Kidney epithelial cell (primary cell): Measurements from ENCODE around the gene RAB3C. TPM values are rescaled to one million over a fixed set of nuclear protein-coding genes. Genes with fewer than 3 reads are reported as not detected.

ENCODE experiments used
- DNase-seq: peaks from one replicate; pipeline ENCODE4 v3.0.0-alpha.2; 2010; ENCODE audit warnings: low read depth
- H3K27me3 ChIP-seq: 2 replicates; pipeline ENCODE4 v1.6.0; 2011; ENCODE audit warnings: low read length; ENCODE audit not compliant: control insufficient read depth, insufficient read depth
- H3K36me3 ChIP-seq: 2 replicates; pipeline ENCODE4 v1.5.1; 2011; ENCODE audit warnings: low read length; ENCODE audit not compliant: control insufficient read depth, insufficient read depth
- H3K4me3 ChIP-seq: 2 replicates; pipeline ENCODE4 v1.5.1; 2011; ENCODE audit warnings: low read depth, mild to moderate bottlenecking, control low read depth, low read length
- total RNA-seq: library from RNA; depleted of rRNA; stranded (reverse); fragments of >200 nt; gene quantifications from 2 replicates; pipeline ENCODE4 v1.2.3, GENCODE V29; 2015
- TF ChIP-seq, protein P1 (sequence below): IDR thresholded peaks from 2 replicates; pipeline ENCODE4 v1.5.1; 2011; ENCODE audit warnings: mild to moderate bottlenecking, moderate library complexity, low read length, control low read depth, inconsistent platforms; ENCODE audit not compliant: insufficient read depth, poor library complexity, severe bottlenecking

Gene RAB3C
- total RNA-seq, 1 donor from 2014 or later = 0.04 TPM

DNA sequence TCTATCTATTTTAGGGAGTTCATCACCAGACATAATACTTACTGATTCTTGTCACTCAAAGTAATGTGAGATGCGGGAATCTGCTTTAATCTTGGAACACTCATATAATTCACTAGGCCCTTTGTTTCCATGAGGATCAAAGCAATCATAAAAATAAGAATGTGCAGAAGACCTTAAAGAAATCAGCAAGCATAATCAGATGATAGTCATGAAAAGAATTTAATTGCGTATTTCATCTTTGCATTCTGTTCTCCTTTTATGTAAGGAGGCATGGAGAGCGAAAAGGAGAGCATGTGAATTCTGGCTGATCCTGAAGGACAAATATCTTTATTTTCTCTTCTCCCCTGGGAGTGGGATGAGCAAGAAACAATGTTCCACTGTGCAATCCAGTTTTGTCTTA is 128.0 kb downstream of the RAB3C start:
- Histone ChIP-seq H3K4me3 (no peak overlapping the region), H3K36me3 (no peaks in the 10 kb centered on the region), H3K27me3 (no peaks in the 10 kb centered on the region)
- no peak for DNase-seq
- TF ChIP-seq, protein P1, sequence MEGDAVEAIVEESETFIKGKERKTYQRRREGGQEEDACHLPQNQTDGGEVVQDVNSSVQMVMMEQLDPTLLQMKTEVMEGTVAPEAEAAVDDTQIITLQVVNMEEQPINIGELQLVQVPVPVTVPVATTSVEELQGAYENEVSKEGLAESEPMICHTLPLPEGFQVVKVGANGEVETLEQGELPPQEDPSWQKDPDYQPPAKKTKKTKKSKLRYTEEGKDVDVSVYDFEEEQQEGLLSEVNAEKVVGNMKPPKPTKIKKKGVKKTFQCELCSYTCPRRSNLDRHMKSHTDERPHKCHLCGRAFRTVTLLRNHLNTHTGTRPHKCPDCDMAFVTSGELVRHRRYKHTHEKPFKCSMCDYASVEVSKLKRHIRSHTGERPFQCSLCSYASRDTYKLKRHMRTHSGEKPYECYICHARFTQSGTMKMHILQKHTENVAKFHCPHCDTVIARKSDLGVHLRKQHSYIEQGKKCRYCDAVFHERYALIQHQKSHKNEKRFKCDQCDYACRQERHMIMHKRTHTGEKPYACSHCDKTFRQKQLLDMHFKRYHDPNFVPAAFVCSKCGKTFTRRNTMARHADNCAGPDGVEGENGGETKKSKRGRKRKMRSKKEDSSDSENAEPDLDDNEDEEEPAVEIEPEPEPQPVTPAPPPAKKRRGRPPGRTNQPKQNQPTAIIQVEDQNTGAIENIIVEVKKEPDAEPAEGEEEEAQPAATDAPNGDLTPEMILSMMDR = no peak

DNA sequence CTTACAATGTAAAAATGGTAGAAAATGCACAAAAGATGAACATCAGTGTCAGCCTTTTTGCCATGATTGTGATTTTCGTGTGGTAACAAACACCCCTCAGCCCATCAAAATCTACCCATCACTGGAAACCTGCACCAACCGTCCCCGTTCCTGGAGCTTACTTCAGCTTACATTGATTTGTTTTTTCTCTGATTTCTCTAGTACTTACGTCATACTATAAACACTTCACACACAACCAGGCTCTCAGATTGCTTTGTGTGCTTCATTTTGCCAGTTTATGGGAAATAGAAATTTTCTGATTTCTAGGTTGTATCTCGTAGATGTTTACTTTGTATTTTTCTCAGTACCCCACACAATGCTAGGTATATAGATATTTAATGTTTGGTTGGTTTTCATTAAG is 129.1 kb downstream of the RAB3C start:
- no peaks in the 10 kb centered on the region for H3K27me3 ChIP-seq
- no peak overlapping the region for H3K4me3 ChIP-seq
- TF ChIP-seq, protein P1 = no peak
- DNase-seq = no peak
- H3K36me3 ChIP-seq = no peaks in the 10 kb centered on the region

DNA sequence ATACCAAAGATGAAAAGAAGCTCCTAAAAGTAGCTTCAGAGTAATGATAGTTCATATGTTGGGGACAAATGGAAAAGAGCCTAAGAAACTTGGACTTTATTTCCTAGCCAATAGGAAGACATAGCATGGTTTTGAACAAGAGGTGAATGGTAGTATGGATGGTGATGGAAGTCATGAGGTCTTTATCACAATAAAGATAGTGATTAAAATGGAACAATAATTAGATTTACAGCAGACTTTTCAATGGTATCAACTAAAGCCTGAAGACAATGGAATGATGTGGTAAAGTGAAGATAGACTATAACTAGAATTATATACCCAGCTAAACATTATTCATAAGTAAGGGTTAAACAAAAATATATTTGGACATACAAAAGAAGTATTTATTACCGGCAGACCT is 131.2 kb downstream of the RAB3C start:
- TF ChIP-seq, protein P1 = no peak
- H3K27me3 ChIP-seq = no peaks in the 10 kb centered on the region
- no peaks in the 10 kb centered on the region for H3K36me3 ChIP-seq
- H3K4me3 ChIP-seq = no peak overlapping the region
- no peak for DNase-seq

DNA sequence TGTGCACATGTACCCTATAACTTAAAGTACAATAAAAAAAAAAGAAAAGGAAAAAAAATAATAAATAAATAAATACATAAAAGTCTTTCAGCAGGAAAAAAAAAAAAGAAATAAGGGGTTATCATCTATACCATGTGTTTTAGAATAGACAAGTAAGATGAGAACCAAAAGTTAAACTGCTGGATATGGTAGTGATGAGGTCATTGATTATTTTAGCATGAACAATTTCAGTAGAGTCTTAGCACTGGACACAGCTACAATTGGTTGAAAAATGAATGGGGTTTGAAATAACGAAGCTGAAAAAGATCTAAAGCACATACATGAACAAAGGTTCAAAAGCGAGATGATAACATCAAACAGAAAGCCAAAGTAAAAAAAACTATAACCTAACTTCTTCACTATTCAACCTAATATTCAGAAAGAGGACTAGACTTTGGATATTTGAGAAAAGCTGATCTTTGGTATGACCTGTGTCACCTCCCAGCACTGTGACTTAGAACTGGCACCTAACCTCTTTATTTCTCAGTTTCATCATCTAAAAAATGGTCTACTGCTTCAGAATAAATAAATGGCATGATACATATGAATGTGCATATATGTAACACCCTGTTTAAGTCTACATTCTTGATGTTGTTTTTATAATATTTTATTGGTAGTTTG is 133.3 kb downstream of the RAB3C start:
- no peak overlapping the region for H3K4me3 ChIP-seq
- no peaks in the 10 kb centered on the region for H3K36me3 ChIP-seq
- DNase-seq = no peak
- H3K27me3 ChIP-seq = no peaks in the 10 kb centered on the region
- TF ChIP-seq, protein P1 = no peak

DNA sequence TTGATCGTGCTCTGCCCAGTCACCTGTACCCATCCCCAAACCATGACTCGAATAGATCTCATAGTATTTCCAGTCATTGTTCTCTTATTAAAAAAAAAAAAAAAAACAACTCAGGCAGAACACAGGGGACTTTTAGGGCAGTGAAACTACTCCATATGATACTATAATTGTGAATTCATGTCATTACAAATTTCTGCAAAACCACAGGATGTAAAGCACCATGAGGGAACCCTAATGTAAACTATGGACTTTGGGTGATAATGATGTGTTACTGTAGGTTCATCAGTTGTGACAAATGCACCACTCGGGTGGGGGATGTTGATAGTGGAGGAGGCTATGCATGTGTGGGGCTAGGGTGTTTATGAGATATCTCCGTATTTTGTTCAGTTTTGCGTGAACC is 133.8 kb downstream of the RAB3C start:
- no peak for DNase-seq
- TF ChIP-seq, protein P1 = no peak
- no peak overlapping the region for H3K4me3 ChIP-seq
- H3K27me3 ChIP-seq = no peaks in the 10 kb centered on the region
- H3K36me3 ChIP-seq = no peaks in the 10 kb centered on the region
